GM21717 (cell line): Measurements from ENCODE around the gene ZNF80.

Experiments used
- ATAC-seq: cut with Tn5 transposase; IDR thresholded peaks from one replicate; pipeline ENCODE4 v1.9.1; 2021; ENCODE audit warnings: mild to moderate bottlenecking, moderate library complexity; ENCODE audit not compliant: unreplicated experiment

ZNF80 gene

GRCh38 chr3:114221165-114221880, 16.1 kb downstream of the ZNF80 start:
- no peak for ATAC-seq

GRCh38 chr3:114219741-114220140, 17.6 kb downstream of the ZNF80 start:
- no peak for ATAC-seq

- no peak for ATAC-seq
Observed at GRCh38 chr3:114218578-114219185, 18.7 kb downstream of the ZNF80 start.

- ATAC-seq: no peak
Observed at GRCh38 chr3:114218006-114218405, 19.4 kb downstream of the ZNF80 start.

- ATAC-seq: no peak
Observed at GRCh38 chr3:114217266-114217665, 20.1 kb downstream of the ZNF80 start.

- no peak for ATAC-seq
Observed at GRCh38 chr3:114216186-114216970, 21.0 kb downstream of the ZNF80 start.

GRCh38 chr3:114214542-114215341, 22.6 kb downstream of the ZNF80 start:
- ATAC-seq: no peak

GRCh38 chr3:114213627-114214541, 23.5 kb downstream of the ZNF80 start:
- peak; percentile 89 for ATAC-seq

GRCh38 chr3:114213292-114213626, 24.1 kb downstream of the ZNF80 start:
- no peak for ATAC-seq

GRCh38 chr3:114212646-114213045, 24.7 kb downstream of the ZNF80 start:
- ATAC-seq: no peak

- peak; percentile 80 for ATAC-seq
Observed at GRCh38 chr3:114207768-114208167, 29.6 kb downstream of the ZNF80 start.

GRCh38 chr3:114206342-114206741, 31.0 kb downstream of the ZNF80 start:
- no peak for ATAC-seq

- no peak for ATAC-seq
Observed at GRCh38 chr3:114205541-114205940, 31.8 kb downstream of the ZNF80 start.

- ATAC-seq: no peak
Observed at GRCh38 chr3:114194750-114195149, 42.6 kb downstream of the ZNF80 start.

- ATAC-seq: no peak
Observed at GRCh38 chr3:114192136-114192535, 45.2 kb downstream of the ZNF80 start.

- ATAC-seq: no peak
Observed at GRCh38 chr3:114186501-114186900, 50.9 kb downstream of the ZNF80 start.
